GM12864 (cell line): Measurements from ENCODE around the gene RIT2.

Experiments used
- DNase-seq: peaks from one replicate; pipeline ENCODE4 v3.0.0-alpha.2; 2011; ENCODE audit warnings: low read depth
- H3K4me3 ChIP-seq: 2 replicates; pipeline ENCODE4 v1.5.1; 2011; ENCODE audit warnings: mild to moderate bottlenecking, low read depth, low read length, control low read depth
- CTCF ChIP-seq: IDR thresholded peaks from 2 replicates; pipeline ENCODE4 v1.5.1; 2011; ENCODE audit warnings: low read depth, mild to moderate bottlenecking, moderate library complexity, low read length, control low read depth, inconsistent platforms; ENCODE audit errors: missing control alignments

RIT2 gene

GRCh38 chr18:42969366-42969765 lies 146.1 kb downstream of the RIT2 start:
- no peak for TF ChIP-seq CTCF

GRCh38 chr18:42961298-42961697 lies 154.2 kb downstream of the RIT2 start:
- no peak overlapping the region for H3K4me3 ChIP-seq
- TF ChIP-seq CTCF, result no peak
- no peak for DNase-seq

More at GRCh38 chr18:42969366-42969765, 146.1 kb downstream of the RIT2 start:
- no peak overlapping the region for H3K4me3 ChIP-seq
- DNase-seq, result no peak

- no peak for DNase-seq
- no peak overlapping the region for H3K4me3 ChIP-seq
- no peak for TF ChIP-seq CTCF
Observed at GRCh38 chr18:42959528-42959927, 156.0 kb downstream of the RIT2 start.

GRCh38 chr18:42958353-42958752 lies 157.1 kb downstream of the RIT2 start:
- no peak for TF ChIP-seq CTCF
- no peak overlapping the region for H3K4me3 ChIP-seq
- no peak for DNase-seq

- no peak for TF ChIP-seq CTCF
- no peak for DNase-seq
- no peak overlapping the region for H3K4me3 ChIP-seq
Observed at GRCh38 chr18:42956287-42956686, 159.2 kb downstream of the RIT2 start.

- DNase-seq, result no peak
- no peak overlapping the region for H3K4me3 ChIP-seq
- no peak for TF ChIP-seq CTCF
Observed at GRCh38 chr18:42954887-42955286, 160.6 kb downstream of the RIT2 start.

- no peak for TF ChIP-seq CTCF
- H3K4me3 ChIP-seq, result no peak overlapping the region
Observed at GRCh38 chr18:42953306-42953705, 162.2 kb downstream of the RIT2 start.

More at GRCh38 chr18:42953306-42953705, 162.2 kb downstream of the RIT2 start:
- no peak for DNase-seq
